ENCODE data around the gene DPYD.

Gene DPYD

DNA sequence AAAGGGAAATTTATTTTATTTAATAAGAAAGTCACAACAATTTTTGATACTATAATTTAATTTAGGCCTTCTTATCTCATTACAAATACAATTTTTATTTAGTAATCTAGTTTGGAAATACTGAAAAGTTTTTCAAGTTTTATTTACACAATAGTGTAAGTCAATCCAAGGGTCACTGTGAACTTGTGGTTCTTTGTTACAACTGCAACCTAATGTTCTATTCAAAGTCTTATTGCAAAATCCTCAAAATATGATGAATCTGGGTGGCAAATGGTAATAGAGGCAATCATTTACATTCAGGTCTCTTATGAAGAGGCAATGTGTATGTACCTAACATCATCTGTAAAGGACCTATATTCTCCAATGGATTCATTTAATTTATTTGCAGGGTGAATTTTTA is 421.2 kb downstream of the DPYD start:
- Histone ChIP-seq H3F3A (ENCODE audit: insufficient read depth) (no peaks in the 10 kb centered on the region), H3K9me2 (replicated peaks; ENCODE audit: insufficient read depth, low read length) (no peaks in the 10 kb centered on the region), H3K4me3 (ENCODE audit: insufficient read depth, low read length, poor library complexity, severe bottlenecking) (no peak overlapping the region), H3K36me3 (ENCODE audit: low read length) (no peaks in the 10 kb centered on the region), H3K4me2 (ENCODE audit: low read depth, low read length, poor library complexity, severe bottlenecking) (no peak overlapping the region), H3K9me3 (ENCODE audit: insufficient read depth, low read length) (no peaks in the 10 kb centered on the region), H4K20me1 (ENCODE audit: low read depth, low read length) (no peaks in the 10 kb centered on the region), H2AFZ (ENCODE audit: low read depth, low read length, severe bottlenecking) (no peak overlapping the region), H3K79me2 (ENCODE audit: insufficient read depth, low read length) (no peaks in the 10 kb centered on the region), H3K27me3 (ENCODE audit: low read length) (no peaks in the 10 kb centered on the region), H3K9ac (ENCODE audit: low read length) (no peak overlapping the region), H3K27ac (ENCODE audit: low read depth, low read length) (no peak overlapping the region)
- no peak for TF ChIP-seq EZH2phosphoT487 (conservative IDR thresholded peaks at IDR 0.05; ENCODE audit: low read length)
- TF ChIP-seq, protein P1, sequence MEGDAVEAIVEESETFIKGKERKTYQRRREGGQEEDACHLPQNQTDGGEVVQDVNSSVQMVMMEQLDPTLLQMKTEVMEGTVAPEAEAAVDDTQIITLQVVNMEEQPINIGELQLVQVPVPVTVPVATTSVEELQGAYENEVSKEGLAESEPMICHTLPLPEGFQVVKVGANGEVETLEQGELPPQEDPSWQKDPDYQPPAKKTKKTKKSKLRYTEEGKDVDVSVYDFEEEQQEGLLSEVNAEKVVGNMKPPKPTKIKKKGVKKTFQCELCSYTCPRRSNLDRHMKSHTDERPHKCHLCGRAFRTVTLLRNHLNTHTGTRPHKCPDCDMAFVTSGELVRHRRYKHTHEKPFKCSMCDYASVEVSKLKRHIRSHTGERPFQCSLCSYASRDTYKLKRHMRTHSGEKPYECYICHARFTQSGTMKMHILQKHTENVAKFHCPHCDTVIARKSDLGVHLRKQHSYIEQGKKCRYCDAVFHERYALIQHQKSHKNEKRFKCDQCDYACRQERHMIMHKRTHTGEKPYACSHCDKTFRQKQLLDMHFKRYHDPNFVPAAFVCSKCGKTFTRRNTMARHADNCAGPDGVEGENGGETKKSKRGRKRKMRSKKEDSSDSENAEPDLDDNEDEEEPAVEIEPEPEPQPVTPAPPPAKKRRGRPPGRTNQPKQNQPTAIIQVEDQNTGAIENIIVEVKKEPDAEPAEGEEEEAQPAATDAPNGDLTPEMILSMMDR (IDR thresholded peaks at IDR 0.05; ENCODE audit: insufficient read depth, low read length, poor library complexity, severe bottlenecking) = no peak

DNA sequence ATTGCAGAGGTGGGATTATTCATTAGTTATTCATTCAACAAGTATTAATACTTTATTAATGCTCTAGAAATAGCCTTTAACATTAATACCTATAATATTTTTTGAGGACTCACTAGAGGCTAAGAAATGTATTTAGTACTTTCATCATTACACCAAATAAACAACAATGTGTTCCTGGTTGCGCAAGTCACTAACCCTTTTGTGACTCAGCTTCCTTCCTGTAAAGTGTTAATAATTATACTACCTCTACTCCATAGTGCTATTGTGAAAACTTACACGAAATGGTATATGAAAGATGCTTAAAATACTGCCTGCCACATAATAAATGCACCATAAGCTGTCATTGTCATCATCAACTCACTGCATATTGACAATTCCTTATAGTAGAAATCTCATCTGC is 431.0 kb downstream of the DPYD start:
- Histone ChIP-seq H3F3A (ENCODE audit: insufficient read depth) (no peaks in the 10 kb centered on the region), H3K36me3 (ENCODE audit: low read length) (no peaks in the 10 kb centered on the region), H3K27me3 (ENCODE audit: low read length) (no peaks in the 10 kb centered on the region), H3K9me2 (replicated peaks; ENCODE audit: insufficient read depth, low read length) (no peaks in the 10 kb centered on the region), H2AFZ (ENCODE audit: low read depth, low read length, severe bottlenecking) (no peak overlapping the region), H3K9ac (ENCODE audit: low read length) (no peak overlapping the region), H3K4me3 (ENCODE audit: insufficient read depth, low read length, poor library complexity, severe bottlenecking) (no peak overlapping the region), H3K4me2 (ENCODE audit: low read depth, low read length, poor library complexity, severe bottlenecking) (no peak overlapping the region), H3K9me3 (ENCODE audit: insufficient read depth, low read length) (no peaks in the 10 kb centered on the region), H3K27ac (ENCODE audit: low read depth, low read length) (no peak overlapping the region), H4K20me1 (ENCODE audit: low read depth, low read length) (no peaks in the 10 kb centered on the region), H3K79me2 (ENCODE audit: insufficient read depth, low read length) (no peaks in the 10 kb centered on the region)
- no peak for TF ChIP-seq EZH2phosphoT487 (conservative IDR thresholded peaks at IDR 0.05; ENCODE audit: low read length)
- TF ChIP-seq, protein P1 (IDR thresholded peaks at IDR 0.05; ENCODE audit: insufficient read depth, low read length, poor library complexity, severe bottlenecking) = no peak

DNA sequence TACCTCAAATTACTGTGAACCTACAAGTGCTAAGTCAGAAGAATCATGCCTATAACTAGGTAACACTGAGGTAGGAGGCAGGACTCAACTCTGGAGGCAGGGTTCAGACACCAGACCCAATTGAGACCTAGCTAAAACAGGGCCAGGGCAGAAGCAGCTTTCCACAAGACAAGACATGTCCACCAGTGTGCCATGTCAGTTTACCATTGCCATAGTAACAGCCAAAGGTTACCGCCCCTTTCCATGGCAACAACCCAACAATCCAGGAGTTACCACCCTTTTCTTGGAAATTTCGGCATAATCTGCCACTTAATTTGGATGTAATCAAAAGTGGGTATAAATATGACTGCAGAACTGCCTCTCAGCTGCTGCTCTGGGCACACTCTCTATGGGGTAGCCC is 432.3 kb downstream of the DPYD start:
- Histone ChIP-seq H3K9me2 (replicated peaks; ENCODE audit: insufficient read depth, low read length) (no peaks in the 10 kb centered on the region), H4K20me1 (ENCODE audit: low read depth, low read length) (no peaks in the 10 kb centered on the region), H3K27ac (ENCODE audit: low read depth, low read length) (no peak overlapping the region), H3K36me3 (ENCODE audit: low read length) (no peaks in the 10 kb centered on the region), H3K79me2 (ENCODE audit: insufficient read depth, low read length) (no peaks in the 10 kb centered on the region), H3K9ac (ENCODE audit: low read length) (no peak overlapping the region), H3K4me2 (ENCODE audit: low read depth, low read length, poor library complexity, severe bottlenecking) (no peak overlapping the region), H2AFZ (ENCODE audit: low read depth, low read length, severe bottlenecking) (no peak overlapping the region), H3K4me3 (ENCODE audit: insufficient read depth, low read length, poor library complexity, severe bottlenecking) (no peak overlapping the region), H3F3A (ENCODE audit: insufficient read depth) (no peaks in the 10 kb centered on the region), H3K9me3 (ENCODE audit: insufficient read depth, low read length) (no peaks in the 10 kb centered on the region), H3K27me3 (ENCODE audit: low read length) (no peaks in the 10 kb centered on the region)
- TF ChIP-seq EZH2phosphoT487 (conservative IDR thresholded peaks at IDR 0.05; ENCODE audit: low read length) = no peak
- TF ChIP-seq, protein P1 (IDR thresholded peaks at IDR 0.05; ENCODE audit: insufficient read depth, low read length, poor library complexity, severe bottlenecking) = no peak

Data from SU-DHL-6 (cell line).